Neural crest cell (in vitro differentiated cells): Measurements from ENCODE around the gene CDHR2. TPM values are rescaled to one million over a fixed set of nuclear protein-coding genes. Genes with fewer than 3 reads are reported as not detected.

ENCODE experiments used
- DNase-seq: peaks from one replicate; pipeline ENCODE4 v3.0.0; 2021; ENCODE audit warnings: low read depth, mixed read lengths, low spot score
- H3K27ac Mint-ChIP-seq: one replicate; pipeline ENCODE4 v1.8.0; 2021; ENCODE audit warnings: mild to moderate bottlenecking, mixed read lengths; ENCODE audit not compliant: unreplicated experiment
- H3K27me3 Mint-ChIP-seq: 2 replicates; pipeline ENCODE4 v1.8.0; 2021; ENCODE audit warnings: low read depth, mild to moderate bottlenecking, mixed read lengths
- H3K36me3 Mint-ChIP-seq: 2 replicates; pipeline ENCODE4 v1.8.0; 2021; ENCODE audit warnings: low read depth, mild to moderate bottlenecking, mixed read lengths
- H3K4me1 Mint-ChIP-seq: 2 replicates; pipeline ENCODE4 v1.8.0; 2021; ENCODE audit warnings: mixed read lengths
- H3K4me3 Mint-ChIP-seq: one replicate; pipeline ENCODE4 v1.8.0; 2021; ENCODE audit warnings: mild to moderate bottlenecking, mixed read lengths
- H3K9me3 Mint-ChIP-seq: 2 replicates; pipeline ENCODE4 v1.8.0; 2021; ENCODE audit warnings: mixed read lengths
- total RNA-seq: library from RNA; stranded (reverse); gene quantifications from 2 replicates; pipeline ENCODE4 v1.2.1, GENCODE V29; 2021
- TF ChIP-seq, protein P1 (sequence below): fragments of 200-600 bp; sonication (generic); conservative IDR thresholded peaks from 2 replicates; pipeline ENCODE4 v1.5.0; 2021; ENCODE audit warnings: antibody characterized with exemption, mild to moderate bottlenecking

The CDHR2 gene
- total RNA-seq, 1 donor from 2014 or later = not detected

GRCh38 chr5:176542596-176543427 lies 6.3 kb upstream of the CDHR2 start:
- peak overlapping the region; percentile 85 for H3K4me3 Mint-ChIP-seq
- H3K27ac Mint-ChIP-seq = peak overlapping the region; percentile 67
- peak; percentile 14 for DNase-seq
- no peaks in the 10 kb centered on the region for H3K9me3 Mint-ChIP-seq
- H3K36me3 Mint-ChIP-seq = no peaks in the 10 kb centered on the region
- H3K27me3 Mint-ChIP-seq = peaks cover 49% of the 10 kb centered on the region
- TF ChIP-seq, protein P1, sequence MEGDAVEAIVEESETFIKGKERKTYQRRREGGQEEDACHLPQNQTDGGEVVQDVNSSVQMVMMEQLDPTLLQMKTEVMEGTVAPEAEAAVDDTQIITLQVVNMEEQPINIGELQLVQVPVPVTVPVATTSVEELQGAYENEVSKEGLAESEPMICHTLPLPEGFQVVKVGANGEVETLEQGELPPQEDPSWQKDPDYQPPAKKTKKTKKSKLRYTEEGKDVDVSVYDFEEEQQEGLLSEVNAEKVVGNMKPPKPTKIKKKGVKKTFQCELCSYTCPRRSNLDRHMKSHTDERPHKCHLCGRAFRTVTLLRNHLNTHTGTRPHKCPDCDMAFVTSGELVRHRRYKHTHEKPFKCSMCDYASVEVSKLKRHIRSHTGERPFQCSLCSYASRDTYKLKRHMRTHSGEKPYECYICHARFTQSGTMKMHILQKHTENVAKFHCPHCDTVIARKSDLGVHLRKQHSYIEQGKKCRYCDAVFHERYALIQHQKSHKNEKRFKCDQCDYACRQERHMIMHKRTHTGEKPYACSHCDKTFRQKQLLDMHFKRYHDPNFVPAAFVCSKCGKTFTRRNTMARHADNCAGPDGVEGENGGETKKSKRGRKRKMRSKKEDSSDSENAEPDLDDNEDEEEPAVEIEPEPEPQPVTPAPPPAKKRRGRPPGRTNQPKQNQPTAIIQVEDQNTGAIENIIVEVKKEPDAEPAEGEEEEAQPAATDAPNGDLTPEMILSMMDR = peak; percentile 31
- H3K4me1 Mint-ChIP-seq = peaks cover 28% of the 10 kb centered on the region

GRCh38 chr5:176543428-176544182 lies 5.5 kb upstream of the CDHR2 start:
- H3K27ac Mint-ChIP-seq = peak overlapping the region; percentile 78
- no peaks in the 10 kb centered on the region for H3K9me3 Mint-ChIP-seq
- TF ChIP-seq, protein P1 = no peak
- H3K4me3 Mint-ChIP-seq = peak overlapping the region; percentile 94
- peaks cover 47% of the 10 kb centered on the region for H3K27me3 Mint-ChIP-seq
- H3K4me1 Mint-ChIP-seq = peaks cover 21% of the 10 kb centered on the region
- DNase-seq = peak; percentile 55
- H3K36me3 Mint-ChIP-seq = no peaks in the 10 kb centered on the region

DNA sequence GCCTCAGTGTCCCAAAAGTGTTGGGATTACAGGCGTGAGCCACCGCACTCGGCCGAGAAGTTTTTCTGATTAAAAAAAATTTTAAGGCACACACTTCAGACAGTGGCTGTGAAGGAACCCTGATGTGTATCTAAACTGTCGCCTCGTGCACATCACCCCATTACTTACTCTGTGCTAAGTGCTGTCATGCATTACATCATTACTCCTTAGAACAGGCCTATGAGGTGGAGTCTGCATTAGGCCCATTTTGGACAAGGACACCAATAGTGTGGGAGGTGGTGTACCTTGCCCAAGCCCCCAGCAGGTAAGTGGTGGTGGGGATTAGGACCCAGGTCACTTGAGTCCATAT lies 3.8 kb upstream of the CDHR2 start:
- H3K36me3 Mint-ChIP-seq = no peaks in the 10 kb centered on the region
- H3K27ac Mint-ChIP-seq = no peak overlapping the region
- H3K27me3 Mint-ChIP-seq = peaks cover 47% of the 10 kb centered on the region
- H3K4me1 Mint-ChIP-seq = peaks cover 21% of the 10 kb centered on the region
- no peaks in the 10 kb centered on the region for H3K9me3 Mint-ChIP-seq
- H3K4me3 Mint-ChIP-seq = peak overlapping the region; percentile 74
- no peak for DNase-seq
- TF ChIP-seq, protein P1 = no peak

DNA sequence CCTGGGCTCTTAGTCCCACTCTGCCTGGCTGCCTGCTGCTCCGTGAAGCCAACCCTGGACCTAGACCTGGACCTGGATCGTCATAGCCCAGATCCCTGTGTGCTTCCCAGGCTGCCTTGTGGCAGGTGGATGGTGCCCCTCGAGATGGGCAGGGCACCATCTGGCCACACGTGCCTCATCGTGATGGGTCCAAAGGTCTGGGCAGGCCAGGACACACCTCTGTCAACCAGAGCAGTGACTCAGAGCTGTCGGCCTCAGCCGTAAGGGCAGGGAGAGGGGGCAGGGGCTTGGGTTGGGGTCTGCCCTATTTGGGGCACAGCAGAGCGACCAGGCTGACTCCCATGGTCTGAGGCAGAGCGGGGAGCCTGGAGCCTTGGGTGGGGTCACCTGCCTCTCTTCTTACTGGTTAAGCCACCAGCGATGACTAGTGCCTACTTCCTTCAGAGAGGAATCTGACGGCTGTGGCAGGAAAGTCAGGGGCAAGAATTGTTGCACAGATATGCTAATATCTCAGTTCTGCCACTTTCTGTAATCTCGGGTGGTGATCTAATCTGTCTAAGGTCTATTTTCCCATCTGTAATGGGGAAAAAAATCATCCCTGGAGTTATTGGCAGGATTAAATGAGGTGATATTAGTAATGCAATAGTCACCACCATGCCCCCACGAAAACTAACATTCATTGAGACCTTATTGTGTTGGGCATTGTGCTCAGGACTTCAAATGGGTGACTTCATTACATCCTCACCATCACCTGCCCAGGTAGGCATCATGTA lies 3.2 kb upstream of the CDHR2 start:
- no peak overlapping the region for H3K27ac Mint-ChIP-seq
- peaks cover 16% of the 10 kb centered on the region for H3K4me1 Mint-ChIP-seq
- TF ChIP-seq, protein P1 = no peak
- no peaks in the 10 kb centered on the region for H3K36me3 Mint-ChIP-seq
- peaks cover 43% of the 10 kb centered on the region for H3K27me3 Mint-ChIP-seq
- no peaks in the 10 kb centered on the region for H3K9me3 Mint-ChIP-seq
- DNase-seq = no peak
- H3K4me3 Mint-ChIP-seq = no peak overlapping the region

- DNase-seq = no peak
- Mint-ChIP-seq H3K36me3 (no peaks in the 10 kb centered on the region), H3K27me3 (peaks cover 31% of the 10 kb centered on the region), H3K27ac (no peak overlapping the region), H3K4me3 (peak overlapping the region; percentile 35), H3K4me1 (peaks cover 4% of the 10 kb centered on the region), H3K9me3 (no peaks in the 10 kb centered on the region)
- TF ChIP-seq, protein P1 = no peak
These were observed 1.3 kb upstream of the CDHR2 start for GRCh38 chr5:176547802-176548201.
